DOHH2 (cell line): ENCODE results near the gene ABTB2.

ENCODE experiments used
- EZH2phosphoT487 ChIP-seq: fragments of 200-600 bp; sonication (generic); IDR thresholded peaks from 2 replicates; pipeline ENCODE4 v1.6.1; 2017; ENCODE audit warnings: borderline replicate concordance, mild to moderate bottlenecking, antibody characterized with exemption, low read length, moderate library complexity, mixed read lengths
- TF ChIP-seq, protein P1 (sequence below): fragments of 200-600 bp; sonication (generic); IDR thresholded peaks from one replicate; pipeline ENCODE4 v1.5.1; 2014; ENCODE audit warnings: antibody characterized with exemption, mild to moderate bottlenecking, low read depth, low read length; ENCODE audit not compliant: poor library complexity, severe bottlenecking

- TF ChIP-seq, protein P1, sequence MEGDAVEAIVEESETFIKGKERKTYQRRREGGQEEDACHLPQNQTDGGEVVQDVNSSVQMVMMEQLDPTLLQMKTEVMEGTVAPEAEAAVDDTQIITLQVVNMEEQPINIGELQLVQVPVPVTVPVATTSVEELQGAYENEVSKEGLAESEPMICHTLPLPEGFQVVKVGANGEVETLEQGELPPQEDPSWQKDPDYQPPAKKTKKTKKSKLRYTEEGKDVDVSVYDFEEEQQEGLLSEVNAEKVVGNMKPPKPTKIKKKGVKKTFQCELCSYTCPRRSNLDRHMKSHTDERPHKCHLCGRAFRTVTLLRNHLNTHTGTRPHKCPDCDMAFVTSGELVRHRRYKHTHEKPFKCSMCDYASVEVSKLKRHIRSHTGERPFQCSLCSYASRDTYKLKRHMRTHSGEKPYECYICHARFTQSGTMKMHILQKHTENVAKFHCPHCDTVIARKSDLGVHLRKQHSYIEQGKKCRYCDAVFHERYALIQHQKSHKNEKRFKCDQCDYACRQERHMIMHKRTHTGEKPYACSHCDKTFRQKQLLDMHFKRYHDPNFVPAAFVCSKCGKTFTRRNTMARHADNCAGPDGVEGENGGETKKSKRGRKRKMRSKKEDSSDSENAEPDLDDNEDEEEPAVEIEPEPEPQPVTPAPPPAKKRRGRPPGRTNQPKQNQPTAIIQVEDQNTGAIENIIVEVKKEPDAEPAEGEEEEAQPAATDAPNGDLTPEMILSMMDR, result no peak
- no peak for TF ChIP-seq EZH2phosphoT487
Observed at GRCh38 chr11:34216706-34217105, 141.1 kb downstream of the ABTB2 start.
